ENCODE measurements around the gene GLIS2. TPM values are rescaled to one million over a fixed set of nuclear protein-coding genes. Genes with fewer than 3 reads are reported as not detected.
A peak's percentile ranks its signal among the peaks of the same experiment; 100 is the strongest.

GLIS2 gene
- total RNA-seq, 1 experiment from 2014 or later: 23.0 TPM

- TF ChIP-seq KAT7 (CRISPR knock-in tag; IDR thresholded peaks at IDR 0.05; ENCODE audit: borderline replicate concordance) (no peak), ZNF512 (CRISPR knock-in tag; IDR thresholded peaks at IDR 0.05; ENCODE audit: borderline replicate concordance) (no peak), TEAD4 (CRISPR knock-in tag; IDR thresholded peaks at IDR 0.05) (no peak), NFATC4 (CRISPR knock-in tag; IDR thresholded peaks at IDR 0.05) (no peak), NR3C1 (CRISPR knock-in tag; conservative IDR thresholded peaks at IDR 0.05; ENCODE audit: low read depth) (no peak), CDX4 (CRISPR knock-in tag; IDR thresholded peaks at IDR 0.05; ENCODE audit: borderline replicate concordance) (no peak), TEAD1 (CRISPR knock-in tag; IDR thresholded peaks at IDR 0.05) (peak; percentile 74), HMGA2 (CRISPR knock-in tag; IDR thresholded peaks at IDR 0.05) (no peak; the same call in 1 of the 2 replicates), E2F1 (CRISPR knock-in tag; IDR thresholded peaks at IDR 0.05) (0 out of 2 replicates have a peak, but pooled peaks have one; percentile 25), RORB (CRISPR knock-in tag; IDR thresholded peaks at IDR 0.05) (no peak), ZNF671 (CRISPR knock-in tag; IDR thresholded peaks at IDR 0.05) (peak; percentile 33; the same call in 1 of the 2 replicates), ZNF317 (CRISPR knock-in tag; IDR thresholded peaks at IDR 0.05; ENCODE audit: borderline replicate concordance, low read depth) (peak; percentile 48; the same call in 1 of the 2 replicates), PREB (CRISPR knock-in tag; IDR thresholded peaks at IDR 0.05; ENCODE audit: borderline replicate concordance) (no peak), PRRX2 (CRISPR knock-in tag; IDR thresholded peaks at IDR 0.05) (0 out of 2 replicates have a peak, but pooled peaks have one; percentile 59), RELA (CRISPR knock-in tag; IDR thresholded peaks at IDR 0.05; ENCODE audit: borderline replicate concordance) (0 out of 2 replicates have a peak, but pooled peaks have one; percentile 13), NFYB (CRISPR knock-in tag; conservative IDR thresholded peaks at IDR 0.05; ENCODE audit: low read depth) (no peak; the same call in 1 of the 2 replicates), MLX (CRISPR knock-in tag; IDR thresholded peaks at IDR 0.05) (no peak), USF1 (CRISPR knock-in tag; IDR thresholded peaks at IDR 0.05) (peak; percentile 88), MXD4 (CRISPR knock-in tag; IDR thresholded peaks at IDR 0.05; ENCODE audit: borderline replicate concordance) (no peak), ZNF416 (CRISPR knock-in tag; IDR thresholded peaks at IDR 0.05) (peak; percentile 83), ATF1 (CRISPR knock-in tag; IDR thresholded peaks at IDR 0.05) (peak; percentile 85; the same call in 1 of the 2 replicates), GTF2I (CRISPR knock-in tag; conservative IDR thresholded peaks at IDR 0.05) (no peak; the same call in 1 of the 2 replicates), ZNF396 (CRISPR knock-in tag; IDR thresholded peaks at IDR 0.05; ENCODE audit: borderline replicate concordance) (no peak), SMAD4 (CRISPR knock-in tag; IDR thresholded peaks at IDR 0.05) (no peak; the same call in 1 of the 2 replicates), JUN (CRISPR knock-in tag; IDR thresholded peaks at IDR 0.05) (peak; percentile 68; the same call in 1 of the 2 replicates), GABPB1 (CRISPR knock-in tag; IDR thresholded peaks at IDR 0.05) (peak; percentile 74), ATF3 (CRISPR knock-in tag; conservative IDR thresholded peaks at IDR 0.05) (no peak), ERG (CRISPR knock-in tag; IDR thresholded peaks at IDR 0.05) (0 out of 2 replicates have a peak, but pooled peaks have one; percentile 41), ZSCAN18 (CRISPR knock-in tag; IDR thresholded peaks at IDR 0.05) (0 out of 2 replicates have a peak, but pooled peaks have one; percentile 8), ESRRA (CRISPR knock-in tag; IDR thresholded peaks at IDR 0.05; ENCODE audit: borderline replicate concordance) (peak; percentile 33; the same call in 1 of the 2 replicates)
These were observed 44.4 kb upstream of the GLIS2 start (continued) for GRCh38 chr16:4271176-4272113.
